Calu3 (cell line): ENCODE data around the gene PDLIM1. TPM values are rescaled to one million over a fixed set of nuclear protein-coding genes. Genes with fewer than 3 reads are reported as not detected.

ENCODE experiments used
- BruUV-seq: library from RNA; stranded (reverse); fragments of 400-500 nt; replicated peaks from 2 replicates; lab custom pipeline; 2021; lab: Mats Ljungman, UMichigan
- CTCF ChIA-PET: fragments of 300-600 bp; sonication (Branson Sonifier 250); formaldehyde crosslinking; loops from one replicate; lab custom pipeline; 2022; ENCODE audit warnings: antibody characterized with exemption; lab: Charles Lee
- DNase-seq: peaks from one replicate; pipeline ENCODE4 v3.0.0; 2022
- H3K27ac Mint-ChIP-seq: one replicate; pipeline ENCODE4 v1.8.0; 2022; ENCODE audit warnings: mixed read lengths; ENCODE audit not compliant: unreplicated experiment
- H3K27me3 Mint-ChIP-seq: one replicate; pipeline ENCODE4 v1.8.0; 2022; ENCODE audit warnings: mixed read lengths; ENCODE audit not compliant: unreplicated experiment
- H3K36me3 Mint-ChIP-seq: one replicate; pipeline ENCODE4 v1.8.0; 2022; ENCODE audit warnings: mild to moderate bottlenecking, moderate library complexity, mixed read lengths; ENCODE audit not compliant: insufficient read depth, unreplicated experiment
- H3K4me1 Mint-ChIP-seq: one replicate; pipeline ENCODE4 v1.8.0; 2022; ENCODE audit warnings: mild to moderate bottlenecking, low read depth, mixed read lengths; ENCODE audit not compliant: unreplicated experiment
- H3K4me3 Mint-ChIP-seq: one replicate; pipeline ENCODE4 v1.8.0; 2022; ENCODE audit warnings: mild to moderate bottlenecking, low read depth, moderate library complexity, mixed read lengths; ENCODE audit not compliant: unreplicated experiment
- H3K9me3 Mint-ChIP-seq: one replicate; pipeline ENCODE4 v1.8.0; 2022; ENCODE audit warnings: low read depth, mixed read lengths; ENCODE audit not compliant: unreplicated experiment
- intact Hi-C: fragments of 100-400 bp; cut with micrococcal nuclease; formaldehyde crosslinking; loops from one replicate; pipeline ENCODE4 v1.10.0; 2022; ENCODE audit not compliant: unreplicated experiment
- total RNA-seq: library from RNA; stranded (reverse); gene quantifications from 2 replicates; pipeline ENCODE4 v1.2.3, GENCODE V29; 2022
- TF ChIP-seq, protein P1 (sequence below): fragments of 200-600 bp; IDR thresholded peaks from one replicate; pipeline ENCODE4 v1.8.0; 2022; ENCODE audit warnings: antibody characterized with exemption; ENCODE audit not compliant: unreplicated experiment

PDLIM1 gene
- total RNA-seq, 1 experiment from 2014 or later, result 49.7 TPM

DNA sequence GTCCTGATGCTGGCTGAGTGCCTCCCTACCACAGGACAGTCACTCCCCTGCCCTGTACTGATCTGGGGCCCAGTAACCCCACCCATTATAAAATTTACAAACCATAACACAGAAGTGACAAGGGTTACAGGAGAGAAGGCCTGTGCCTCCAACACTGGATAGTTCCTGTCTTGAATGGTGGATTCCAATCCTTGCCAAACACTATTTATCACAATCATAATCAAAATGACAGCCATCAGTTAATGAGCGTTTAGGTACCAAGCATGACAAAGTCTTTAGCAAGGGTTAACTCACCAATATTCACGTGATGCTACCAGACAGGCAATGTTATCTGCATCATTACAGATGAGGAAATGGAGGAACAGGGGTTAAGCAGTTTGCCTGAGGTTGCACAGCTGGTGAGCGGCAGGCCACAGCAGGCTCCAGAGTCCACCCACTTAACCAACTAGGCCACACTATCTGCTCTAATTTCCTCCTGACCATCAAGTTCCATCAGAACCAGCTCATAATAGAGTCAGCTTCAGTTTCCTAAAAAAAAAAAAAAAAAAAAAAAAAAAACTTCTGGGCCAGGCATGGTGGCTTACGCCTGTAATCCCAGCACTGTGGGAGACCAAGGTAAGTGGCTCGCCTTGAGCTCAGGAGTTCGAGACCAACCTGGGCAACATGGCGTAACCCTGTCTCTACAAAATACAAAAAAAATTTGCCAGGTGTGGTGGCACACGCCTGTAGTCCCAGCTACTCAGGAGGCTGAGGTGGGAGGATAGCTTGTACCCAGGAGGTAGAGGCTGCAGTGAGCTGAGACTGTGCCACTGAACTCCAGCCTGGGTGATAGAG, 14.2 kb downstream of the PDLIM1 start:
- CTCF ChIA-PET, result no interaction called here
- H3K27ac Mint-ChIP-seq, result no peak overlapping the region
- intact Hi-C loops, result no loop called here
- BruUV-seq, result no TSS peak
- no peak overlapping the region for H3K4me3 Mint-ChIP-seq
- DNase-seq, result no peak
- H3K36me3 Mint-ChIP-seq, result no peaks in the 10 kb centered on the region
- TF ChIP-seq, protein P1, sequence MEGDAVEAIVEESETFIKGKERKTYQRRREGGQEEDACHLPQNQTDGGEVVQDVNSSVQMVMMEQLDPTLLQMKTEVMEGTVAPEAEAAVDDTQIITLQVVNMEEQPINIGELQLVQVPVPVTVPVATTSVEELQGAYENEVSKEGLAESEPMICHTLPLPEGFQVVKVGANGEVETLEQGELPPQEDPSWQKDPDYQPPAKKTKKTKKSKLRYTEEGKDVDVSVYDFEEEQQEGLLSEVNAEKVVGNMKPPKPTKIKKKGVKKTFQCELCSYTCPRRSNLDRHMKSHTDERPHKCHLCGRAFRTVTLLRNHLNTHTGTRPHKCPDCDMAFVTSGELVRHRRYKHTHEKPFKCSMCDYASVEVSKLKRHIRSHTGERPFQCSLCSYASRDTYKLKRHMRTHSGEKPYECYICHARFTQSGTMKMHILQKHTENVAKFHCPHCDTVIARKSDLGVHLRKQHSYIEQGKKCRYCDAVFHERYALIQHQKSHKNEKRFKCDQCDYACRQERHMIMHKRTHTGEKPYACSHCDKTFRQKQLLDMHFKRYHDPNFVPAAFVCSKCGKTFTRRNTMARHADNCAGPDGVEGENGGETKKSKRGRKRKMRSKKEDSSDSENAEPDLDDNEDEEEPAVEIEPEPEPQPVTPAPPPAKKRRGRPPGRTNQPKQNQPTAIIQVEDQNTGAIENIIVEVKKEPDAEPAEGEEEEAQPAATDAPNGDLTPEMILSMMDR, result no peak
- H3K9me3 Mint-ChIP-seq, result no peaks in the 10 kb centered on the region
- peaks cover 31% of the 10 kb centered on the region for H3K4me1 Mint-ChIP-seq
- H3K27me3 Mint-ChIP-seq, result no peaks in the 10 kb centered on the region

DNA sequence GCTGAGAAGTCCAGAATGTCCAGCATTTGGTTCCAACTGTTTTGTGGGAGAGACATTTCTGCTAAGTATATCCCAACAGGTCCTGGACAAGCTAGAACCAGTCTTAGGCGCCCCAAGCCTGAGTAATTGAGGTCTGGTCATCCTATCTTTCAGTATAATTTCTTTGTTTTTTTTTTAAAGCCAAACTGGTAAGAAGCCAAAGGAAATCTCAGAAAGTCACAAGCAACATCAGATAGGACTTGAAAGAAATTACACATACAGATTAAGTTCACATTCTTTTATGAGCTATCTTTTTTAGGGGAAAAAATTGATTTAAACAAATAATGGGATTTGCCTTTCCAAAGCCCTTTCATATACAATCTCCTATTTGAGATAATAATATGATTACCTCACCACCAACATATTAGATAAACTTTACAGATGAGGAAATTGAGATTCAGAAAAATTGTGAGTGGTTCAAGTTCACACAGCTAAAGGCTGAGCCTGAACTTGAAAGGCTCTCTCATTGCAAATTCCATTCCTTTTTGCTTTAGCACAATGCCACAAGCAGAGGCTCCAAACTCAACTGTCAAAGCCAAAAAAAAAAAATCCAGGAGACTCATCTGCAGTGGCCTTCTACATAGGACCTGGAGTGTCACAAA, 15.0 kb downstream of the PDLIM1 start:
- CTCF ChIA-PET, result no interaction called here
- no TSS peak for BruUV-seq

DNA sequence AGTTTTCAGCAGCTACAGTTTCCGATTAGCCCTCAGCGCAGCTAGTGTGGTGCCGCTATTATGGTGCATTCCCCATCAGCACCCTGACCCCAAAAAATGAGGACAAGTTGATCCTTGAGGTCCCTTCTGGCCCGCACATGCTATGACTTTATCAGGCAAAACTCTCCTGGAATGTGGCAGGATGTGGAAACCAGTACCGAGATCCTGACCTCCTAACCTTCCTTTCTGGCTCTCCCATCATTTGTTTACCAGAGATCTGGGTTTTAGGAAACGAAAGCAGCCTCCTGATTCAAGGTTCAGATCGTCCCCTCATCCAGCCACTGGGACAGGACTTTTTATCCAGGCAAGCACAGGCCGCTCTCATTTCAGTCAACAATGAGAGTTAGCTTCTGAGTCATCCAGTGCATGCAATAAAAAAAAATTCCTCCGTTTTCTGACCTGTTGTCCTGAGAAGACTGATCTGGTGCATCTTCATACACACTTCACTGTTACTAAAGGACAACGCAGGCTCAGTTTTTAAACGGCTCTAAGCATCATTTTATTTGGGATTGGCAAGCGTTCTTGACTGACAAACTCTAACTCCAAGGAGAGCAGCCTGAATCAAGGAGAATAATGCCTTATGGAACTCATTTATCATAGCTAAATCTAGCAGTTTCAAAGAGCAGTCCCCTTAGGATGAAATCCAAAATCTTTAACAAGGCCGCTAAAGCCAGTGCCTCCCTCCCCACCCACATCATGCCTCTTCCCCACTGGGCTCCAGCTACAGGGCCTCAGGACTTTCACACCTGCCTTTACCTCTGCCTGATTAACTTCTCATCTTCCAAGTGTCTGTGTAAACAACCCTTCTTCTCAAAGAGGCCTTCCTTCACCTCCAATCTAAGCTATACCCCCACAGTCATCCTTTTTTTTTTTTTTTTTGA, 17.1 kb downstream of the PDLIM1 start:
- Mint-ChIP-seq H3K27ac (peak overlapping the region; percentile 73), H3K36me3 (peaks cover under 1% of the 10 kb centered on the region), H3K4me1 (peaks cover 30% of the 10 kb centered on the region), H3K27me3 (no peaks in the 10 kb centered on the region), H3K4me3 (peak overlapping the region; percentile 31), H3K9me3 (no peaks in the 10 kb centered on the region)
- CTCF ChIA-PET, result no interaction called here
- intact Hi-C loops, result no loop called here
- peak; percentile 17 for DNase-seq
- TF ChIP-seq, protein P1, result no peak
- no TSS peak for BruUV-seq

More for the DNA sequence above, 15.0 kb downstream of the PDLIM1 start:
- no peak overlapping the region for H3K4me3 Mint-ChIP-seq
- intact Hi-C loops, result no loop called here
- H3K4me1 Mint-ChIP-seq, result peaks cover 31% of the 10 kb centered on the region
- H3K36me3 Mint-ChIP-seq, result no peaks in the 10 kb centered on the region
- DNase-seq, result no peak
- no peaks in the 10 kb centered on the region for H3K9me3 Mint-ChIP-seq
- no peak overlapping the region for H3K27ac Mint-ChIP-seq
- H3K27me3 Mint-ChIP-seq, result no peaks in the 10 kb centered on the region
- TF ChIP-seq, protein P1, result no peak

DNA sequence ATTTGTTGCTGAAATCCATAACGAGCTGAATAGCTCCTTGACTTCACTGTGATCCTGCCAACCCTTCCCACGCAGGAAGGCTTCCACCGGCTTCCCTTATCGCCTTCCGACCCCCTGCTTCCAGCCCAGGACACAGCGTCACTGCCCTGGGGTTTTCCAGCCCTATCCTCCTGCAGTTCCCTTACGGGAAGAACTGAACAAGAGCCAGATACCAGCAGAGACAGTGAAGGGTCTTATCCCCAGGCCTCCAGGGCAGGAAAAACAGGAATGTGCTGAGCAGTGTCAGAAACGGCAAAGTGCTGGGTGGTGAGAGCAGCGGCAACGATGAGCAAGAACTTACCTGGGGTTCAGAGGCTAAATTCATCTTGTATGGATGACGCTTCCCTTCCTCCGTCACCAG, 22.4 kb downstream of the PDLIM1 start:
- intact Hi-C loops, result no loop called here
- Mint-ChIP-seq H3K4me1 (peaks cover 43% of the 10 kb centered on the region), H3K27me3 (no peaks in the 10 kb centered on the region), H3K27ac (peak overlapping the region; percentile 96), H3K36me3 (peaks cover 16% of the 10 kb centered on the region), H3K9me3 (no peaks in the 10 kb centered on the region), H3K4me3 (no peak overlapping the region)
- TF ChIP-seq, protein P1, result no peak
- CTCF ChIA-PET, result no interaction called here
- BruUV-seq, result no TSS peak
- peak; percentile 18 for DNase-seq
